IPS DF 19.7 (cell line): ENCODE measurements around the gene ANO6.
"Not testable (repeated sequence)": the region's sequence is repeated elsewhere in the genome, so short reads cannot be mapped to it uniquely, and the experiment has no call there.

ENCODE experiments used
- DNase-seq: peaks from one replicate; pipeline ENCODE4 v3.0.0-alpha.2; 2013; ENCODE audit warnings: low read depth, low spot score

ANO6 gene

DNA sequence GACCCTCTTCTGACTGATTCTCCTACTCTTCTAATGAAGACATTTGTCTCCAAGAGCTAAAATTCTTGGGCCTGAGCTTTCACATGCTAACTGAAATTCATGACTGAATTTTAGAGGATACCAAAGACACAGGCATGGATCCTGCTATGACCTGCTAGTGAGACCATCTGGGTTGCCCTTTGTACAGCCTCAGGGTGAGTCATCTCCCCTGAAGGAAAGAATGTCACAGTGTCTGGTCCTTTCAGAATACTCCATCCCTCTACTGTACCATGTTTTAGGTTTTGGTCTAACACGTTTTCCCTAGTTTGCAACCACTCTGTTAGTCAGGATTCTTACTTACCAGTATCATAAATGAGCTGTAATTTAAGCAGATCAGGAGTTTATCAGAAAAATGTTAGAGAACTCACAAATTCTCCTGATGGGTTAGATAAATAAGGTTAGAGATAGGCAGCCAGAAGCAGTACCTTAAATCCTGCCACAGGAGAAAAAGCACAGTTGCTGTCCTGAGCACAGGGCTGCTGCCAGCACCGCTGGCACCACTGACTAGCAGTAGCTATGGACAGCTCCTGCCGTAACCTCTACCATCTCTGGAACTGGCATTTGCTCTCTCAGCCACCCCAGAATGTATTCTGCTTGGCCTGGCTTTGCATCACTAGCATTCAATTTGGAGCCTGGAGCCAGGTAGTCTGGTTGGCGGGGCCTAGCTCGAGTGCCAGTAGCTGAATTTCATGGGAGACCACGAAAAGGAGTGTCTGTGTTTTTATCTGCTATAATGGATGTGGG, 127.6 kb downstream of the ANO6 start:
- no peak for DNase-seq

GRCh38 chr12:45348311-45348710, 132.4 kb downstream of the ANO6 start:
- DNase-seq, result no peak

GRCh38 chr12:45348986-45349385, 133.1 kb downstream of the ANO6 start:
- no peak for DNase-seq

- DNase-seq, result no peak
Observed at GRCh38 chr12:45349916-45350315, 134.0 kb downstream of the ANO6 start.

DNA sequence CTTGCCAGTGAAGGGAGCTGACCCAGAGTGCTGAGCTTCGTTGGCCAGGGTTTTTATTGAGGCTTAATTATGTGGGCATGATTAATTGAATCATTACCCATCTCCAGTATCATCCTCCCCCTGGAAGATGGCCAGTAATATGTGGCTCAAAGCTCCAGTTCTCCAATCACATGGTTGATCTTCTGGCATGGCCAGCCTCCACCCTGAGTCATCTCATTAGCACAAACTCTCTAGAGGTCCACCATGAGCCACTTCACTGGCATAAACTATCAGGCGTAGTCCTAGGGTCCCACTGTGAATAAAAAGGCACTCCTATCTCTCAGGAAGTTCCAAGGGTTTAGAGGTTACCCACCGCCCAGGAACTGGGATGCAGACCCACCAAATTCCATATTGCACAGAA, 135.0 kb downstream of the ANO6 start:
- DNase-seq, result no peak

DNA sequence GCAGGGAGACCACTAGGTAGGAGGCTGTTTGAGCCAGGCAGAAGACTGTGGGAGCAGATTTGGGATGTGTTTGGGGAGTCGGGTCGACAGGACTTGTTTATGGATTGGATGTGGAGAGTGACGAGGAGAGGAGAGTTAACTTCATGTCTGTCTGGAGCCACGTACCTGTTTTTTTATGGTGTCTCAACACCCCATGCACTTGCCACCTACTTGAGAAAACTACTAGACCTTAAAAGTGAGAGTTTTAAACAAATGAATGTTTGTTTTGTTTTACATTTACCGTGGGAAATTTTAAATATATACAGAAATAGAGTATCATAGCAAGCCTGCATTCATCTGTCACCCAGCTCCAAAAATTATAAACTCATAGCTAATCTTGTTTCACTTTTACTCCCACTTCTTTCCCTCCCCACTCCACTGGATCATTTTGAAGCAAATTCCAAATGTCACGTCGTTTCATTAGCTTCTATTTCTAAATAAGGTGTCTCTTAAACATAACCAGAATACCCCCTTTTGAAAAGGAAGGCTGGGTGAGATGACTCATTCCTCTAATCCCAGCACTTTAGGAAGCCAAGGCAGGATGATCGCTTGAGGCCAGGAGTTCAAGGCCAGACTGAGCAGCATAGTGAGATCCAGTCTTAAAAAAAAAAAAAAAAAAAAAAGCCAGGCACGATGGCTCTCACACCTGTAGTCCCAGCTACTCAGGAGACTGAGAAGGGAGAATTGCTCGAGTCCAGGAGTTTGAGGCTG, 136.2 kb downstream of the ANO6 start:
- DNase-seq, result no peak

- no peak for DNase-seq
Observed at GRCh38 chr12:45353944-45354343, 138.0 kb downstream of the ANO6 start.

GRCh38 chr12:45354399-45354798, 138.5 kb downstream of the ANO6 start:
- DNase-seq, result no peak

GRCh38 chr12:45355730-45356129, 139.8 kb downstream of the ANO6 start:
- DNase-seq, result no peak

GRCh38 chr12:45356822-45357538, 141.1 kb downstream of the ANO6 start:
- no peak for DNase-seq

DNA sequence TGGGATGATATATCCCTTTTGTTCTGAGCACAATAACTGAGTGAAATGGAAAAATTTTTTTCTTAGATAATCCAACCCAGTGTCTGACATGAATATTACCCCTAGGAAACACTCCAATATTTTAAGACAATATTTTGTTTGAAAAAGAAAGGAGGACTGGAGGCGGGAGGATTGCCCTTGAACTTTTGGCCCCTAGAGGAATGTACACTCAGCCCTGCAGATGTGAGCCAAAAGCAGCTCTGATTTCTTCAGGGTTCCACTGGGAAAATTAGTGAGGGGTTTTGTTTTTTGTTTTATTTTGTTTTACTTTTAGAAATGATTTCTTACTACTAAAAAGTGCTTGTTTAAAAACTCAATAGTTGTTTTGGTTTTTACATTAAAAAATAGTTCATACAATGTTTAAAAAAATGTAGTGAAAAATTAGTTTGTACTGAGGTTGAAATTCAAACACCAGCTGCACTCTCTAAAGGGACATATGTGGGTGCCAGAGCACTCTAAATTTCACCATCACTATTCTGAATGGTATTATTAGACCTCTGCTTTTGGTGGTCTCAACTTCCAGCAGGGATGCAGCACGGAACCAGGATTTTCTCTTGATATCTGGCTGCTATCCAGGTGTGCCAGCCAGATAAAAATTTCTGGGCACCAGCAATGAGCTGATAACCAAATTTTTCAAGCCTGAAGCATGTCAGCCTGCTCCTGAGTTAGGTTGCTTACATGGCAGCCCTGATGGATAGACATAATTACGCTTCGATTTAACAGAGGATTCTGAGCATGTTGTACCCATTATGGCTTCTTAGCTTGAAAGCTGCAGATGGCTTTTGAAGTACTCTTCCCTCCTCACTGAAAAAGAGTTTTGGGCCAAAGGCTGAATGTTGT, 141.9 kb downstream of the ANO6 start:
- DNase-seq, result no peak

GRCh38 chr12:45362291-45362690, 146.4 kb downstream of the ANO6 start:
- no peak for DNase-seq

DNA sequence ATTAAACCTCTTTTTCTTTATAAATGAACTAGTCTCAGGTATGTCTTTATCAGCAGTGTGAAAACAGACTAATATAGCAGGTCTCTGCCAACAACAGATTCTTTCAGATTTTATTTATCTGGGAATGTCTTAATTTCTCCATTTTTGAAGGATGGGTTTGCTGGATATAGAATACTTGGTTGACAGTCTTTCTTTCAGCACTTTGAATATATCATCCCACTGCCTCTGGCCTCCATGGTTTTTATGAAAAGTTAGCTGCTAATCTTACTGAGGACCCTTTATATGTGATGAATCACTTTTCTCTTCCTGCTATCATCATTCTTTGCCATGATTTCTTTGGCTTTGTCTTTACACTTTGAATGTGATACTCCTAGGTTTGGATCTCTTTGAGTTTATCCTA, 148.0 kb downstream of the ANO6 start:
- no peak for DNase-seq

DNA sequence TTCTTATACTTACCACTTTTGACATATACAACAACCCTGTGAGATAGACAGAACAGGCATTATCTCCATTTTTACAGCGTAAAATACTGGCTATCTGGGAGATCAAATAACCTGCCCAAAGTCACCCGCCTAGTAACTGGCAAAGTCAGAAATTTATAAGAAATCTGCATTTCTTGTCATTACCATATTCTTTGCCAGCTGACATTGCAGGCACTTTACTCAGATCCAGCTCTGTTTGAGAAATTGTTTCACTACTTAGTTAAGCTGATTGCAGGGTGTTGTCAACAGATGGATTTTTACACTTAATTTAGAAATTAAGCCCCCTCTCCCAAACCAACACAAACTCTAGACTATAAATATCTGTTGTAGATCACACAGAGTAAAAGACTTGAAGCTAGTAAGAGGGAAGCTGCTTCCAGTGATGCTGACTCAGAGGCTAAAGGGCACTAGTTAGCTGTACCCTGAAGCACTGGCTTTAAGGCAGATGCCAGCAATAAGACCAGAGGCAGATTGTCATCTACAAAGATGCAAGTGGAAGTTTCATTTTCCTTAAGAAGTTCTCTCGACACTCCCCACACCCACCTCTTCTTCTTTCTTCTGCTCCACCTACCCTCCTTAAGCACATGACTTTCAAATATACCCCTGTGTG, 153.1 kb downstream of the ANO6 start:
- DNase-seq, result no peak

DNA sequence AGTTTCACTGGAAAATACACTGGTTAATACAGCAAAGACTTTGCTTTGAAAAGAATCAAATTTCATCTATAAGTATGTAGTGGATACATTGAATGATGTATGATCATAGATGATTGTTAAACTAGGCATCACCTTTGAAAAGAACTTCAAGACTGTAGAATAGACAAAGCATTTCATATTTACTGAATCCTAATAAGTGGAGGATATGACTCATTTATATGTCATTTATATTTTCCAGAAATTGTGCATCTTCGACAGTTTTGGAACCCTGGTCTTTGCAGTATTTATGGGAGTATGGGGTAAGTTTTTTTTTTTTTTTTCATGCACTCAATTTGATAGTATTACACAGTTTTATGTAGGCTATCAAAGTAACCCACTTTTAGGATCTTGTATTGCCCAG, 161.9 kb downstream of the ANO6 start:
- no peak for DNase-seq

- no peak for DNase-seq
Observed at GRCh38 chr12:45379261-45379660, 163.4 kb downstream of the ANO6 start.

GRCh38 chr12:45381351-45381750, 165.5 kb downstream of the ANO6 start:
- DNase-seq, result no peak

- peak; percentile 9 for DNase-seq
Observed at GRCh38 chr12:45388545-45388944, 172.7 kb downstream of the ANO6 start.

GRCh38 chr12:45389426-45389825, 173.5 kb downstream of the ANO6 start:
- no peak for DNase-seq

- DNase-seq, result not testable (repeated sequence)
Observed at GRCh38 chr12:45397499-45397898, 181.6 kb downstream of the ANO6 start.

- no peak for DNase-seq
Observed at GRCh38 chr12:45398552-45398951, 182.7 kb downstream of the ANO6 start.
